Endothelial cell of umbilical vein (primary cell): ENCODE results near the gene NSDHL. TPM values are rescaled to one million over a fixed set of nuclear protein-coding genes. Genes with fewer than 3 reads are reported as not detected.

Source experiments
- BruUV-seq: library from RNA; stranded (reverse); fragments of 400-500 nt; replicated peaks from 2 replicates; lab custom pipeline; 2021; lab: Mats Ljungman, UMichigan
- CTCF ChIA-PET: fragments of 300-600, 350-600 bp; sonication (Branson Sonifier 250); formaldehyde crosslinking; loops from one replicate; lab custom pipeline; 2021; ENCODE audit warnings: antibody characterized with exemption, inconsistent platforms; lab: Charles Lee
- POLR2A ChIA-PET: fragments of 300-600, 350-600 bp; sonication (Branson Sonifier 250); formaldehyde crosslinking; loops from one replicate; lab custom pipeline; 2021; ENCODE audit warnings: antibody characterized with exemption, inconsistent platforms; lab: Charles Lee
- DNase-seq: peaks from one replicate; pipeline ENCODE4 v3.0.0-alpha.2; 2011; ENCODE audit warnings: low read depth, low spot score
- FAIRE-seq: peaks from 2 replicates; lab custom pipeline; 2011; peaks lifted over from hg19 to GRCh38; lab: Jason Lieb, UNC
- H2AFZ ChIP-seq: 2 replicates; pipeline ENCODE4 v1.6.0; 2012; ENCODE audit warnings: low read depth, low read length, control low read depth, inconsistent platforms
- H3K27ac ChIP-seq: 2 replicates; pipeline ENCODE4 v1.5.1; 2011; ENCODE audit warnings: low read depth, mild to moderate bottlenecking, control low read depth, low read length, moderate library complexity; ENCODE audit not compliant: insufficient read depth
- H3K27me3 ChIP-seq, 2 experiments: 2 replicates each; pipeline versions ENCODE4 v1.6.0 to v1.6.1; 2011; ENCODE audit warnings: low read length in 2 of 2, mixed read lengths in 1 of 2; ENCODE audit not compliant: control insufficient read depth in 2 of 2, insufficient read depth in 2 of 2
- H3K36me3 ChIP-seq, 2 experiments: 2 replicates in 1 of 2; 3 replicates in 1 of 2; pipeline ENCODE4 v1.5.1; 2011; ENCODE audit warnings: low read length in 2 of 2, mild to moderate bottlenecking in 1 of 2, moderate library complexity in 1 of 2; ENCODE audit not compliant: control insufficient read depth in 2 of 2, insufficient read depth in 2 of 2; ENCODE audit errors: extremely low read depth in 1 of 2
- H3K4me1 ChIP-seq: 3 replicates; pipeline ENCODE4 v1.5.1; 2011; ENCODE audit warnings: mild to moderate bottlenecking, low read length; ENCODE audit not compliant: control insufficient read depth, insufficient read depth; ENCODE audit errors: extremely low read depth
- H3K4me2 ChIP-seq: 2 replicates; pipeline ENCODE4 v1.6.1; 2011; ENCODE audit warnings: low read length, control low read depth, mixed read lengths; ENCODE audit not compliant: insufficient read depth
- H3K4me3 ChIP-seq, 3 experiments: fragments of 200-600 bp in 1 of 3; sonication (generic), shearing (Covaris generic) in 1 of 3; replicated peaks in 1 of 3; 2 replicates each; pipeline ENCODE4 v1.5.1; 2011 to 2016; ENCODE audit warnings: control low read depth in 3 of 3, low read length in 3 of 3, mild to moderate bottlenecking in 2 of 3, inconsistent platforms in 1 of 3, low read depth in 1 of 3, moderate library complexity in 1 of 3; ENCODE audit not compliant: insufficient read depth in 1 of 3
- H3K79me2 ChIP-seq: 2 replicates; pipeline ENCODE4 v1.6.0; 2012; ENCODE audit warnings: low read length, inconsistent platforms; ENCODE audit not compliant: control insufficient read depth, insufficient read depth
- H3K9ac ChIP-seq: replicated peaks from 2 replicates; pipeline ENCODE3; 2011; ENCODE audit warnings: low read length, control low read depth; ENCODE audit not compliant: insufficient read depth; ENCODE audit errors: extremely low read depth
- H3K9me1 ChIP-seq: replicated peaks from 3 replicates; pipeline ENCODE4 v1.6.0; 2011; ENCODE audit warnings: mild to moderate bottlenecking, low read length; ENCODE audit not compliant: control insufficient read depth, insufficient read depth; ENCODE audit errors: extremely low read depth
- H3K9me3 ChIP-seq: replicated peaks from 2 replicates; pipeline ENCODE4 v1.5.1; 2012; ENCODE audit warnings: low read length, inconsistent platforms; ENCODE audit not compliant: control insufficient read depth, insufficient read depth
- H4K20me1 ChIP-seq: replicated peaks from 2 replicates; pipeline ENCODE3; 2011; ENCODE audit warnings: mild to moderate bottlenecking, low read length; ENCODE audit not compliant: control insufficient read depth, insufficient read depth; ENCODE audit errors: extremely low read depth
- EZH2 ChIP-seq: IDR thresholded peaks from 2 replicates; pipeline ENCODE4 v1.6.1; 2012; ENCODE audit warnings: borderline replicate concordance, low read depth, mild to moderate bottlenecking, moderate library complexity, low read length, inconsistent platforms; ENCODE audit not compliant: severe bottlenecking
- FOS ChIP-seq: IDR thresholded peaks from 2 replicates; pipeline ENCODE4 v1.6.1; 2011; ENCODE audit warnings: mild to moderate bottlenecking, low read length, moderate library complexity, borderline replicate concordance; ENCODE audit not compliant: insufficient read depth
- GATA2 ChIP-seq: IDR thresholded peaks from 2 replicates; pipeline ENCODE4 v1.7.0; 2011; ENCODE audit warnings: low read depth, mild to moderate bottlenecking, moderate library complexity, mixed read lengths, low read length; ENCODE audit not compliant: insufficient read length, insufficient read depth
- JUN ChIP-seq: IDR thresholded peaks from 2 replicates; pipeline ENCODE4 v1.6.1; 2011; ENCODE audit warnings: borderline replicate concordance, low read depth; ENCODE audit not compliant: insufficient read length, insufficient read depth
- MYC ChIP-seq: IDR thresholded peaks from one replicate; pipeline ENCODE4 v1.6.1; 2011; ENCODE audit warnings: mild to moderate bottlenecking, low read depth, low read length
- POLR2A ChIP-seq: IDR thresholded peaks from 2 replicates; pipeline ENCODE4 v1.6.1; 2012; ENCODE audit warnings: low read depth, mild to moderate bottlenecking, control low read depth, low read length
- POLR2AphosphoS5 ChIP-seq: IDR thresholded peaks from 2 replicates; pipeline ENCODE4 v1.6.1; 2012; ENCODE audit warnings: low read depth, mild to moderate bottlenecking, control low read depth, low read length, moderate library complexity; ENCODE audit not compliant: insufficient read depth
- dilution Hi-C: fragments of 300-500 bp; cut with MboI; formaldehyde crosslinking; loops from one replicate; pipeline ENCODE4 v1.15.0; 2019; ENCODE audit warnings: low sequenced_read_pairs; ENCODE audit not compliant: extremely low pct_ligation_motif_present
- intact Hi-C: fragments of 100-400 bp; cut with micrococcal nuclease; formaldehyde crosslinking; loops from one replicate; pipeline ENCODE4 v1.10.0; 2022
- polyA plus RNA-seq, 4 experiments: library from polyadenylated mRNA; depleted of rRNA in 3 of 4; stranded (reverse) in 3 of 4; unstranded in 1 of 4; fragments of >200 nt; gene quantifications; 2 replicates each; pipeline versions ENCODE4 v1.2.1 to v1.2.3, GENCODE V29; 2011 to 2012; ENCODE audit warnings: missing spikeins in 1 of 4
- total RNA-seq: library from RNA; stranded (reverse); gene quantifications from 2 replicates; pipeline ENCODE4 v1.2.3, GENCODE V29; 2021
- TF ChIP-seq, protein P1 (sequence below), 2 donors: IDR thresholded peaks; 1 replicate in 1 of 2; 2 replicates in 1 of 2; pipeline ENCODE4 v1.5.1; 2011; ENCODE audit warnings: low read length in 2 of 2, mild to moderate bottlenecking in 2 of 2, moderate library complexity in 2 of 2, control low read depth in 1 of 2, inconsistent platforms in 1 of 2, low read depth in 1 of 2; ENCODE audit not compliant: insufficient read depth in 1 of 2; ENCODE audit errors: extremely low read depth in 1 of 2
- TF ChIP-seq, protein P2 (sequence below): IDR thresholded peaks from 2 replicates; pipeline ENCODE4 v1.6.1; 2011; ENCODE audit not compliant: insufficient read depth, insufficient read length

The NSDHL gene
- total and polyA plus RNA-seq, 2 donors (not counting 3 experiments of a cell fraction or from before 2014, with no cell fraction given): 40.0 to 43.7 TPM

DNA sequence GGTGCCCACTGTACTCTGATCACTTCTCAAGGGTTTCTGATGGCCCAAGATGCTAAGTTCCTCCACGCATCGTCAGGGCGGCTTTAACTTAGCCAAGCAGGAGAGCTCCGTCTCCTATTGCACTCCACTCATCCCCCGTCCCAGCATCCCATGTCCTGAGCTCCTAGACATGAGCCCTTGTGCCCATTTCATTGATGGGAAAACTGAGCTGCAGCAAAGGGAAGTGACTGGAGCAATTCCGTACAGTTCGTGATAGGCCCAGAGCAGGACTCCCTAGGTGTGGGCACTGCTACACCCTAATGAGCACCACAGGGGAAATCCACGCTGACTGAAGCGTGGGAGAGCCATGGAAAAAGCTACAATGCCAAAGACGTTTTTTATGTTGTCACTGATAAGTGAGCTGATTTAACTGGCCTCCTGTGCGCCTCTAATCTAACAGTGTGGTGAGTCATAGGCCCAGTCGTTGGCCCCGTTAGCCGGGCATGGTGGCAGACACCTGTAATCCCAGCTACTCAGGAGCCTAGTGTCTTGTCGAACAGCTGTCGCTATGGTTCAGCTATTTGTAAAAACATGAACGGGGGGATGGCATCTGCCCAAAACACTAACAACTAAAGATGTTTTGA is 14.9 kb downstream of the NSDHL start:
- Histone ChIP-seq H3K4me3 (no peak overlapping the region), H3K9me1 (no peaks in the 10 kb centered on the region), H3K27me3 (no peaks in the 10 kb centered on the region), H3K36me3 (peaks cover 0 to 4% of the 10 kb centered on the region in 2 experiments), H2AFZ (no peak overlapping the region), H3K4me2 (no peak overlapping the region), H3K4me1 (peaks cover 8% of the 10 kb centered on the region), H3K79me2 (peaks cover 45% of the 10 kb centered on the region), H3K9me3 (no peaks in the 10 kb centered on the region), H3K27ac (no peak overlapping the region), H3K9ac (no peak overlapping the region), H4K20me1 (no peaks in the 10 kb centered on the region)
- ChIA-PET POLR2A (no interaction called here), CTCF (no interaction called here)
- intact Hi-C loops (no loop called here), dilution Hi-C loops (no loop called here)
- TF ChIP-seq MYC: no peak
- no peak for TF ChIP-seq JUN
- TF ChIP-seq, protein P1, sequence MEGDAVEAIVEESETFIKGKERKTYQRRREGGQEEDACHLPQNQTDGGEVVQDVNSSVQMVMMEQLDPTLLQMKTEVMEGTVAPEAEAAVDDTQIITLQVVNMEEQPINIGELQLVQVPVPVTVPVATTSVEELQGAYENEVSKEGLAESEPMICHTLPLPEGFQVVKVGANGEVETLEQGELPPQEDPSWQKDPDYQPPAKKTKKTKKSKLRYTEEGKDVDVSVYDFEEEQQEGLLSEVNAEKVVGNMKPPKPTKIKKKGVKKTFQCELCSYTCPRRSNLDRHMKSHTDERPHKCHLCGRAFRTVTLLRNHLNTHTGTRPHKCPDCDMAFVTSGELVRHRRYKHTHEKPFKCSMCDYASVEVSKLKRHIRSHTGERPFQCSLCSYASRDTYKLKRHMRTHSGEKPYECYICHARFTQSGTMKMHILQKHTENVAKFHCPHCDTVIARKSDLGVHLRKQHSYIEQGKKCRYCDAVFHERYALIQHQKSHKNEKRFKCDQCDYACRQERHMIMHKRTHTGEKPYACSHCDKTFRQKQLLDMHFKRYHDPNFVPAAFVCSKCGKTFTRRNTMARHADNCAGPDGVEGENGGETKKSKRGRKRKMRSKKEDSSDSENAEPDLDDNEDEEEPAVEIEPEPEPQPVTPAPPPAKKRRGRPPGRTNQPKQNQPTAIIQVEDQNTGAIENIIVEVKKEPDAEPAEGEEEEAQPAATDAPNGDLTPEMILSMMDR (IDR thresholded peaks at IDR 0.05; ENCODE audit: extremely low read depth in 1 of 2, insufficient read depth in 1 of 2, low read depth in 1 of 2, low read length in 2 of 2): no peak
- TF ChIP-seq GATA2: no peak
- TF ChIP-seq, protein P2, sequence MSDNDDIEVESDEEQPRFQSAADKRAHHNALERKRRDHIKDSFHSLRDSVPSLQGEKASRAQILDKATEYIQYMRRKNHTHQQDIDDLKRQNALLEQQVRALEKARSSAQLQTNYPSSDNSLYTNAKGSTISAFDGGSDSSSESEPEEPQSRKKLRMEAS: no peak
- TF ChIP-seq POLR2AphosphoS5: no peak
- no peak for TF ChIP-seq POLR2A
- TF ChIP-seq FOS: no peak
- no peak for TF ChIP-seq EZH2
- DNase-seq (no peak), FAIRE-seq (no peak)
- no TSS peak for BruUV-seq
